Measurements from ENCODE around the gene MYO3B. TPM values are rescaled to one million over a fixed set of nuclear protein-coding genes. Genes with fewer than 3 reads are reported as not detected.

The MYO3B gene
- total RNA-seq, 1 experiment from 2014 or later: 0.50 TPM

DNA sequence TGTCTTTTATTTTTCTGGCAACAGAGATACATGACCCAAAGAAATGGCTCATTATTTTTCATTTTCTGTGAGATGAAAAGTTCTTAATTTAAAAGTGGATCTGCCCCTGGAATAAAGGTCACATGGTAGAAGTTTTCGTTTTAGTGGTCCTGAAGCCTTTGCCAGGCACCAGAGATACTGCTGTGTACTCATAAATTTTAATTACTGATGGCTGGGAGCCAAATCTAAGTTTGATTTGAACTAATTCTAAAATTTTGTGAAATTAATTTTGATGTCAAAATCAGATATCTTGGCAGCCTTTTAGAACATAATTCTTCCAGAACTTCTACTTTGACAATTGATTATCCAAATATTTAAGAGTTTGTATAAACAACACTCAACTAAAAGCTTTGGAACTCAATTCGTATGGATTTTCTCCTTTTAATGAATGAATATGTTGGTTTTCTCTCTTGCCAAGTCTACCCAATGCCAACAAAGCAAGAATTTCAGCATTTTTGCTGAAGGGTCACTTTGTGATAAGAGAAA lies 408.7 kb downstream of the MYO3B start (continued):
- TF ChIP-seq, protein P1, sequence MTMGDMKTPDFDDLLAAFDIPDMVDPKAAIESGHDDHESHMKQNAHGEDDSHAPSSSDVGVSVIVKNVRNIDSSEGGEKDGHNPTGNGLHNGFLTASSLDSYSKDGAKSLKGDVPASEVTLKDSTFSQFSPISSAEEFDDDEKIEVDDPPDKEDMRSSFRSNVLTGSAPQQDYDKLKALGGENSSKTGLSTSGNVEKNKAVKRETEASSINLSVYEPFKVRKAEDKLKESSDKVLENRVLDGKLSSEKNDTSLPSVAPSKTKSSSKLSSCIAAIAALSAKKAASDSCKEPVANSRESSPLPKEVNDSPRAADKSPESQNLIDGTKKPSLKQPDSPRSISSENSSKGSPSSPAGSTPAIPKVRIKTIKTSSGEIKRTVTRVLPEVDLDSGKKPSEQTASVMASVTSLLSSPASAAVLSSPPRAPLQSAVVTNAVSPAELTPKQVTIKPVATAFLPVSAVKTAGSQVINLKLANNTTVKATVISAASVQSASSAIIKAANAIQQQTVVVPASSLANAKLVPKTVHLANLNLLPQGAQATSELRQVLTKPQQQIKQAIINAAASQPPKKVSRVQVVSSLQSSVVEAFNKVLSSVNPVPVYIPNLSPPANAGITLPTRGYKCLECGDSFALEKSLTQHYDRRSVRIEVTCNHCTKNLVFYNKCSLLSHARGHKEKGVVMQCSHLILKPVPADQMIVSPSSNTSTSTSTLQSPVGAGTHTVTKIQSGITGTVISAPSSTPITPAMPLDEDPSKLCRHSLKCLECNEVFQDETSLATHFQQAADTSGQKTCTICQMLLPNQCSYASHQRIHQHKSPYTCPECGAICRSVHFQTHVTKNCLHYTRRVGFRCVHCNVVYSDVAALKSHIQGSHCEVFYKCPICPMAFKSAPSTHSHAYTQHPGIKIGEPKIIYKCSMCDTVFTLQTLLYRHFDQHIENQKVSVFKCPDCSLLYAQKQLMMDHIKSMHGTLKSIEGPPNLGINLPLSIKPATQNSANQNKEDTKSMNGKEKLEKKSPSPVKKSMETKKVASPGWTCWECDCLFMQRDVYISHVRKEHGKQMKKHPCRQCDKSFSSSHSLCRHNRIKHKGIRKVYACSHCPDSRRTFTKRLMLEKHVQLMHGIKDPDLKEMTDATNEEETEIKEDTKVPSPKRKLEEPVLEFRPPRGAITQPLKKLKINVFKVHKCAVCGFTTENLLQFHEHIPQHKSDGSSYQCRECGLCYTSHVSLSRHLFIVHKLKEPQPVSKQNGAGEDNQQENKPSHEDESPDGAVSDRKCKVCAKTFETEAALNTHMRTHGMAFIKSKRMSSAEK (CRISPR knock-in tag; IDR thresholded peaks at IDR 0.05; ENCODE audit: borderline replicate concordance): no peak
- TF ChIP-seq FOXJ3 (CRISPR knock-in tag; IDR thresholded peaks at IDR 0.05; ENCODE audit: borderline replicate concordance) (no peak), NR3C1 (CRISPR knock-in tag; conservative IDR thresholded peaks at IDR 0.05; ENCODE audit: low read depth) (no peak)
- TF ChIP-seq, protein P2, sequence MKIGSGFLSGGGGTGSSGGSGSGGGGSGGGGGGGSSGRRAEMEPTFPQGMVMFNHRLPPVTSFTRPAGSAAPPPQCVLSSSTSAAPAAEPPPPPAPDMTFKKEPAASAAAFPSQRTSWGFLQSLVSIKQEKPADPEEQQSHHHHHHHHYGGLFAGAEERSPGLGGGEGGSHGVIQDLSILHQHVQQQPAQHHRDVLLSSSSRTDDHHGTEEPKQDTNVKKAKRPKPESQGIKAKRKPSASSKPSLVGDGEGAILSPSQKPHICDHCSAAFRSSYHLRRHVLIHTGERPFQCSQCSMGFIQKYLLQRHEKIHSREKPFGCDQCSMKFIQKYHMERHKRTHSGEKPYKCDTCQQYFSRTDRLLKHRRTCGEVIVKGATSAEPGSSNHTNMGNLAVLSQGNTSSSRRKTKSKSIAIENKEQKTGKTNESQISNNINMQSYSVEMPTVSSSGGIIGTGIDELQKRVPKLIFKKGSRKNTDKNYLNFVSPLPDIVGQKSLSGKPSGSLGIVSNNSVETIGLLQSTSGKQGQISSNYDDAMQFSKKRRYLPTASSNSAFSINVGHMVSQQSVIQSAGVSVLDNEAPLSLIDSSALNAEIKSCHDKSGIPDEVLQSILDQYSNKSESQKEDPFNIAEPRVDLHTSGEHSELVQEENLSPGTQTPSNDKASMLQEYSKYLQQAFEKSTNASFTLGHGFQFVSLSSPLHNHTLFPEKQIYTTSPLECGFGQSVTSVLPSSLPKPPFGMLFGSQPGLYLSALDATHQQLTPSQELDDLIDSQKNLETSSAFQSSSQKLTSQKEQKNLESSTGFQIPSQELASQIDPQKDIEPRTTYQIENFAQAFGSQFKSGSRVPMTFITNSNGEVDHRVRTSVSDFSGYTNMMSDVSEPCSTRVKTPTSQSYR (CRISPR knock-in tag; IDR thresholded peaks at IDR 0.05): no peak

- no peak overlapping the region for H3K27ac Mint-ChIP-seq
- peaks cover 15% of the 10 kb centered on the region for H3K4me1 Mint-ChIP-seq
- TF ChIP-seq JAZF1 (CRISPR knock-in tag; IDR thresholded peaks at IDR 0.05) (no peak), FOXK1 (CRISPR knock-in tag; IDR thresholded peaks at IDR 0.05) (no peak), ATF3 (CRISPR knock-in tag; conservative IDR thresholded peaks at IDR 0.05) (no peak), ZBTB43 (CRISPR knock-in tag; IDR thresholded peaks at IDR 0.05) (no peak), PRRX2 (CRISPR knock-in tag; IDR thresholded peaks at IDR 0.05) (no peak), NFE2L1 (CRISPR knock-in tag; IDR thresholded peaks at IDR 0.05) (no peak)
- H3K9me3 Mint-ChIP-seq: no peaks in the 10 kb centered on the region
- no peak for DNase-seq (ENCODE audit: low spot score)
- no peak overlapping the region for H3K4me3 Mint-ChIP-seq
- ATAC-seq: no peak
- ChIA-PET POLR2A (no interaction called here), CTCF (no interaction called here)
- H3K27me3 Mint-ChIP-seq (ENCODE audit: low read depth): no peaks in the 10 kb centered on the region
- no peaks in the 10 kb centered on the region for H3K36me3 Mint-ChIP-seq
Measured at GRCh38 chr2:170587117-170587516, 409.2 kb downstream of the MYO3B start.

DNA sequence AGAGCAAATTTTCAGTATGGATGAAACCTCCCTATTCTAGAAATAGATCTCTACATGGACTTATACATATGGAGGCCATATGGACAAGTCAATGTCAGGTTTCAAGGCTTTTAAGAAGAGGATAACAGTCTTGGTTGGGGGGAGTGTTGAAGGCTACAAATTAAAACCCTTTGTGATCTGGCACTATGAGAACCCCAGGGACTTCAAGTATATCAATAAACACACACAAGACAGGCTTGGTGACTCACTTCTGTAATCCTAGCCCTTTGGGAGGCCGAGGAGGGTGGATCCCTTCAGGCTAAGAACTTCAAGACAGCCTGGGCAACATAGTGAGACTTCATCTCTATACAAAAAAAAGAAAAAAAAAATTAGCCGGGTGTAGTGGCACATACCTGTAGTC lies 410.0 kb downstream of the MYO3B start:
- ChIA-PET POLR2A (no interaction called here), CTCF (no interaction called here)
- H3K36me3 Mint-ChIP-seq: no peaks in the 10 kb centered on the region
- H3K4me3 Mint-ChIP-seq: no peak overlapping the region
- H3K27me3 Mint-ChIP-seq (ENCODE audit: low read depth): no peaks in the 10 kb centered on the region
- no peak overlapping the region for H3K27ac Mint-ChIP-seq
- DNase-seq (ENCODE audit: low spot score) (no peak), ATAC-seq (no peak)
- no peaks in the 10 kb centered on the region for H3K9me3 Mint-ChIP-seq
- H3K4me1 Mint-ChIP-seq: peaks cover 7% of the 10 kb centered on the region
- TF ChIP-seq ZNF423 (CRISPR knock-in tag; IDR thresholded peaks at IDR 0.05) (no peak), SOX15 (CRISPR knock-in tag; IDR thresholded peaks at IDR 0.05) (no peak), NR1H2 (CRISPR knock-in tag; IDR thresholded peaks at IDR 0.05) (no peak), ZBTB21 (CRISPR knock-in tag; IDR thresholded peaks at IDR 0.05; ENCODE audit: borderline replicate concordance) (no peak), SMAD4 (CRISPR knock-in tag; IDR thresholded peaks at IDR 0.05) (no peak), CTCF (IDR thresholded peaks at IDR 0.05) (no peak), FOXP1 (CRISPR knock-in tag; IDR thresholded peaks at IDR 0.05; ENCODE audit: borderline replicate concordance) (no peak), ZSCAN18 (CRISPR knock-in tag; IDR thresholded peaks at IDR 0.05) (no peak), TEAD4 (CRISPR knock-in tag; IDR thresholded peaks at IDR 0.05) (no peak), ZNF138 (CRISPR knock-in tag; conservative IDR thresholded peaks at IDR 0.05) (no peak)
- TF ChIP-seq, protein P3, sequence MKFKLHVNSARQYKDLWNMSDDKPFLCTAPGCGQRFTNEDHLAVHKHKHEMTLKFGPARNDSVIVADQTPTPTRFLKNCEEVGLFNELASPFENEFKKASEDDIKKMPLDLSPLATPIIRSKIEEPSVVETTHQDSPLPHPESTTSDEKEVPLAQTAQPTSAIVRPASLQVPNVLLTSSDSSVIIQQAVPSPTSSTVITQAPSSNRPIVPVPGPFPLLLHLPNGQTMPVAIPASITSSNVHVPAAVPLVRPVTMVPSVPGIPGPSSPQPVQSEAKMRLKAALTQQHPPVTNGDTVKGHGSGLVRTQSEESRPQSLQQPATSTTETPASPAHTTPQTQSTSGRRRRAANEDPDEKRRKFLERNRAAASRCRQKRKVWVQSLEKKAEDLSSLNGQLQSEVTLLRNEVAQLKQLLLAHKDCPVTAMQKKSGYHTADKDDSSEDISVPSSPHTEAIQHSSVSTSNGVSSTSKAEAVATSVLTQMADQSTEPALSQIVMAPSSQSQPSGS (CRISPR knock-in tag; IDR thresholded peaks at IDR 0.05; ENCODE audit: borderline replicate concordance, low read depth): no peak

Data from WTC11 (cell line).